Measurements from ENCODE around the gene MLLT10. TPM values are rescaled to one million over a fixed set of nuclear protein-coding genes. Genes with fewer than 3 reads are reported as not detected.
"Not testable (repeated sequence)": the region's sequence is repeated elsewhere in the genome, so short reads cannot be mapped to it uniquely, and the experiment has no call there.

Gene MLLT10
- total RNA-seq, 2 donors from 2014 or later = 31.5 to 34.0 TPM

- intact Hi-C loops (cut with DNase I) = no loop called here
- no peak for DNase-seq (ENCODE audit: low spot score)
These were observed 73.9 kb downstream of the MLLT10 start for GRCh38 chr10:21607907-21608306.

DNA sequence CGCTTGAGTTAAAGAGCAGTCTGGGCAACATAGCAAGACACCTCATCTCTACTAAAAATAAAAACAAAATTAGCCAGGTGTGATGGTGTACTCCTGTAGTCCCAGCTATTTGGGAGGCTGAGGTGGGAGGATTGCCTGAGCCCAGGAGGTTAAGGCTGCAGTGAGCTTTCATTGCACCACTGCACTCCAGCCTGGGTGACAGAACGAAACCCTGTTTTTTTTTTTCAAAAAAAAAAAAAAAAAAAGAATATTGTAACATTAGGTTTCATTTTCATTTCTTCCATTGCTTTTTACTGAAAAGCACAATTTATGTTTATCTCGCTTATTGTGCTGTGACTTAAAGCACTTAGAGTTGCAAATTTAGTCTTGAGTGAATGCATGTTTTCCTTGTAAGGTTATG, 80.0 kb downstream of the MLLT10 start:
- intact Hi-C loops (cut with DNase I) = no loop called here
- no peak for DNase-seq (ENCODE audit: low spot score)

DNA sequence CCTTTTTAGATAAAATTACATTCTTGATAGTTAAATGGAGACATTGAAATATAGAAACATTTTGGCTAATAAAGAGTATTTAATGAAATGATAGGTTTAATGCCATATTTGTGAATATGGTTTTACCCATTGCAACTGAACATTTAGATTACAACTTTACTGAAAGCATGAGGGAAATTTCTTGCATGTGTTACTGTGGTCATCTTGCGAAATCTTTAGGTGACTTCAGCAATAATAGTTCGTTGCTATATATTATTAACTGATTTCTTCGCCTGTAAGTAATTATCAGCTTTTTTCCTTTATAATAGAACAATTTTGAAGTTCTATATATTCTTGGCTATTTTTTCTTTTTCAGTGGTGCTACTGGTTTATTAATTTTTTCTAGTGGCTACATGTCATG, 83.2 kb downstream of the MLLT10 start:
- intact Hi-C loops (cut with DNase I) = no loop called here
- DNase-seq (ENCODE audit: low spot score) = no peak

DNA sequence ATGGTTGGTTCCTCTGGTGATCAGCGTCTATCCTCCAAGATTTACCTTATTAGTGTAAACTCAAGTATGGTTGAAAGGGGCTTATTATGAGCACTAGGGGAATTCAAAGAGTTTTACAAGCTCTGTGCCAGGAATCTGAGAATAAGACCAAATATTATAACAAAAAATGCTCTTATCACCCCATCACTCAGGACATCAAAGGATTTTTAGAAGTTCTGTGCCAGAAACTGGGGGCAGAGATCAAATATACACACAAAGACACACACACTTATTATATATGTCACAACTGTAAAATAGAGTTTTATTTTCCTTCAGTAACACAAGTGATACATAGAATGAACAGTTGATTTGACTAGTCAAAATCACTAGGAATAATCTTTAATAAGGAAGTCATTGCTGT, 89.3 kb downstream of the MLLT10 start:
- no peak for DNase-seq (ENCODE audit: low spot score)
- intact Hi-C loops (cut with DNase I) = no loop called here

- DNase-seq (ENCODE audit: low spot score); intact Hi-C loops (cut with DNase I): not testable (repeated sequence)
These were observed 90.4 kb downstream of the MLLT10 start for GRCh38 chr10:21624421-21624820.

- DNase-seq (ENCODE audit: low spot score) = no peak
- intact Hi-C loops (cut with DNase I) = no loop called here
These were observed 90.9 kb downstream of the MLLT10 start for GRCh38 chr10:21624951-21625350.

GRCh38 chr10:21625623-21626229, 91.7 kb downstream of the MLLT10 start:
- intact Hi-C loops (cut with DNase I) = no loop called here

GRCh38 chr10:21626457-21627161, 92.6 kb downstream of the MLLT10 start:
- intact Hi-C loops (cut with DNase I) = no loop called here
- DNase-seq (ENCODE audit: low spot score) = no peak

More at GRCh38 chr10:21625623-21626229, 91.7 kb downstream of the MLLT10 start:
- DNase-seq (ENCODE audit: low spot score) = no peak

- DNase-seq (ENCODE audit: low spot score) = no peak
- intact Hi-C loops (cut with DNase I) = no loop called here
These were observed 93.3 kb downstream of the MLLT10 start for GRCh38 chr10:21627331-21627730.

DNA sequence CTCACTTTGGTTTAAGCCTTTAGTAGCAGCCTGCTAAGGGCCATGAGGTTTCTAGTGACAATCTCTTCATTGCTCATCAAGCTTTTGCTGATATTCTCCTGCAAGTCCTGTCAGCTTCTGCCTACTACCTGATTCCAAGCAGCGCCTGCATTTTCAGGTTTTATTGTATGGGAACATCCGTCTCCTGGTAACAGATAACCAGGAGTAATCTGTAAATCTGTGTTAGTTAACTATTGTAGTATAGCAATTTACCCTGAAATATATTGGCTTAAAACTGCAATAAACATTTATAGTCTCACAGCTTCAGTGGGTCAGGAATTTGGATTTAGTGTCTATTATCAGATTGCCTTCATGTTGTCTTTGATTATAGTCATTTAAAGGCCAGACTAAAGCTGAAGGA, 94.0 kb downstream of the MLLT10 start:
- no peak for DNase-seq (ENCODE audit: low spot score)
- intact Hi-C loops (cut with DNase I) = no loop called here

DNA sequence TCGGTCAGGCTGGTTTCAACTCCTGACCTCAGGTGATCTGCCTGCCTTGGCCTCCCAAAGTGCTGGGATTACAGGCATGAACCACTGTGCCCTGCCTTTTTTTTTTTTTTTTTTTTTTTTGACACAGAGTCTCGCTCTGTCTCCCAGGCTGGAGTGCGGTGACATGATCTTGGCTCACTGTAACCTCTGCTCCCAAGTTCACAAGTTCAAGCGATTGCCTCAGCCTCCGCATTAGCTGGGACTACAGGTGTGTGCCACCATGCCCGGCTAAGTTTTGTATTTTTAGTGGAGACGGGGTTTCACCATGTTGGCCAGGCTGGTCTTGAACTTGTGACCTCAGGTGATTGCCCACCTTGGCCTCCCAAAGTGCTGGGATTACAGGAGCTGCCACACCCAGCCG, 94.6 kb downstream of the MLLT10 start:
- DNase-seq (ENCODE audit: low spot score); intact Hi-C loops (cut with DNase I): not testable (repeated sequence)

DNA sequence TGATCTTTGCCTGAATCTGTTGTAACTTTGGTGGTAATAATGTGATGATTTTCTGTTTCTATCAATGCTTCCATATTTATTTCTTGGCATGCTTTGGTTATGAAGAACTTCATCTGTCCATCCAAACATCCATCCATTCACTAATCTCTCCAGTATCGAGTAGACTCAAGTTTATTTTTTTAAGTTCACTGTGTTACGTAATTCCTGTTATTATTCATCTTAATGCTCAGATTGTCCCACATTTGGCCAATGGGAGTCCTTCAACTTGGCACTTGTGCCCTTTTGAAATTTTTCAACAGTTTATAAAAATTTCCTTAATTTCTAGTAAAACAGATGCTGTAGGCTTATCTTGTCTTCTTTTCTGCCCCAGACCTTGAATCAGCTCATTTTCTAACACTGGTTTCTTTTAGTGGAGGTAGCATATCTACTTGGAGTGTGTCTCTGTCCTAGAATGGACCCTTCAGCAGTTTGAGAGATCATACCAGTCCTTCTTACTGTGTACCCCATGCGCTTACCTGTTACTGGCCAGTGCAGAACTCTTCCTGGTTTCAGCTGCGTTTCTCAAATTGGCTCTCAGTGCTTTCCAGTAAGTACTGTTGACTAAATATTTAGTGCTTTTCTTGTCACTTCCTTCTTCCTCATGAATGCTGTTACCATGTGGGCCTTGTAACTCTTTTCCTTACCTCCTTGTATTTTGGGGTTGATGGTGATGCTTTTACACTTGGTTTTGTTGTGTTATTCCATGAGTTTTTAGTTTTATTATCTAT, 100.8 kb downstream of the MLLT10 start:
- no peak for DNase-seq (ENCODE audit: low spot score)
- intact Hi-C loops (cut with DNase I) = no loop called here

- DNase-seq (ENCODE audit: low spot score) = no peak
- intact Hi-C loops (cut with DNase I) = no loop called here
These were observed 103.8 kb downstream of the MLLT10 start for GRCh38 chr10:21637795-21638194.

DNA sequence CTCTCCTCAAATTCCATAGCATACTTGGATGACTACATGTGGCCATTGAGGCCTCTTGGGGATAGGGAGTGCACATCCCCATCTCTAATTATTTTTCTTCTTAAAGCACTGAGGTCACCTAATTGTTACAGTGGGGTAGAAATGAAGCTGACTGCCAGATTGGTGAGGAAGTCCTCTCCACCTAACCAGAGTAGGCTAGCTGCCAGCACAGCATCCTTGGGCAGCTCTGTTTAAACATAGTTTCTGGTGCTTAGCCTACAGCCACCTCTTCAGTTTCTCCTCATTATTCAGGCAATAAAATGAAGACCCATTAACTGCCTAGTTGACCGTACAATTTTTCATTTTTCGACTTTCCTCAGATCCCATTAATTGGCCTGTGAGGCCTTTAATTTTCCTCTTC, 104.6 kb downstream of the MLLT10 start:
- intact Hi-C loops (cut with DNase I) = no loop called here

DNA sequence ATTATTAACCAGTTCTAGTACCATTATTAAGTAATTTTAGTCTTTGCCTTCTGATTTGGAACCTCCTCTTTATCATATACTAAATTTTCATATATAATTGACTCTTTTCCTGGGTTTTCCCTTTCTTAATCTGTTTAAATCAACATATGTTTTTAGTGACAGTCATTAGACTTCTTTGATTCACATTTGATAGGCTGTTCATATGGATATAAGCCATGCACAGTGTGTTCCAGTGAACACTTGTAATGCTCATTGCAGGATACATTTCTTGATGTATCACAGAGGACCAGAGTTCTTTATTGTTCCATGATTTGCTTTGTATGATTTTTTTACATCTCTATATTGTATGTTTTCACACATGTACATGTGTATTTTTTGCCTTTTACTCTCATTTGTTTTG, 114.0 kb downstream of the MLLT10 start:
- no peak for DNase-seq (ENCODE audit: low spot score)
- intact Hi-C loops (cut with DNase I) = no loop called here

More for the DNA sequence above, 104.6 kb downstream of the MLLT10 start:
- no peak for DNase-seq (ENCODE audit: low spot score)

- DNase-seq (ENCODE audit: low spot score) = no peak
- intact Hi-C loops (cut with DNase I) = no loop called here
These were observed 115.4 kb downstream of the MLLT10 start for GRCh38 chr10:21649454-21649872.

GRCh38 chr10:21650353-21650752, 116.3 kb downstream of the MLLT10 start:
- DNase-seq (ENCODE audit: low spot score) = no peak
- intact Hi-C loops (cut with DNase I) = no loop called here

DNA sequence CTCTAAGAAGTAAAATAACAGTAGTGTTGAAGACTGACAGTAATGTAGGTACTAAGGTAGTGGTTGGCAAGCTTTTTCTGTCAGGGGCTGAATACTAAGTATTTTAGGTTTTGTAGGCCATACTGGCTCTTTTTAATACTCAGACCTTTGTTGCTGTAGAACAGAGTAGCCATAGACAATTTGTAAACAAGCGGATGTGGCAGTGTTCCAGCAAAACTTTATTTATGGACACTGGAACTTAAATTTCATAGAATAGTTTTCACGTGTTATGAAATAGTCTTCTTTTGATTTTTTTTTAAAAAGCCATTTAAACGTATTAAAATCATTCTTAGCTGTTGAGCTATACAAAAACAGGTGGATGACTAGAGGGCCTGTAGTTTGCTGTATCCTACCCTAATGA, 121.2 kb downstream of the MLLT10 start:
- no peak for DNase-seq (ENCODE audit: low spot score)
- intact Hi-C loops (cut with DNase I) = no loop called here

- no peak for DNase-seq (ENCODE audit: low spot score)
- intact Hi-C loops (cut with DNase I) = no loop called here
These were observed 121.7 kb downstream of the MLLT10 start for GRCh38 chr10:21655687-21656086.

DNA sequence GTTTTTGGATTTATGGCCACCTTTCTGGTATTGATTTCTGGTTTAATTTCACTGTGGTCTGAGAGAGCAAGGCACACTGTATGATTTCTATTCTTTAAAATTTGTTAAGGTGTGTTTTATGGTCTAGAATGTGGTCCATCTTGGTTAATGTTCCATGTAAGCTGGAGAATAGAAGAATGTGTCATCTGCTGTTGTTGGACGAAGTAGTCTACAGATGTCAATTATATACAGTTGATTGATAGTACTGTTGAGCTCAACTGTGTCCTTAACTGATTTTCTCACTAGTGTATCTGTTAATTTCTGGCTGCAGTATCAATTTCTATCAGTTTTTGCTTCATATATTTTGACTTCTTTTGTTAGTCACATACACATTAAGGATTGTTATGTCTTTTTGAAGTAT, 127.1 kb downstream of the MLLT10 start:
- no peak for DNase-seq (ENCODE audit: low spot score)
- intact Hi-C loops (cut with DNase I) = no loop called here

All from posterior vena cava (tissue), 2 donors.